SK-N-SH treated with all-trans-retinoic acid at 6 μM for 48 hours (cell line): Measurements from ENCODE around the gene PARM1.

Experiments
- ATAC-seq: fragments of 200-7000 bp; cut with Tn5 transposase; 3 replicates; pipeline ENCODE4 v1.9.1; 2020; ENCODE audit warnings: mild to moderate bottlenecking, moderate library complexity
- ARNTL ChIP-seq: fragments of 450-650 bp; formaldehyde crosslinking; IDR thresholded peaks from 2 replicates; pipeline ENCODE4 v1.5.0; 2020; ENCODE audit warnings: low read depth, mild to moderate bottlenecking, moderate library complexity, borderline replicate concordance
- ESRRG ChIP-seq: fragments of 250-450 bp; sonication (Bioruptor Pico); IDR thresholded peaks from 2 replicates; pipeline ENCODE4 v1.6.1; 2021; ENCODE audit warnings: mild to moderate bottlenecking
- GLIS3 ChIP-seq: fragments of 250-450 bp; sonication (Bioruptor Pico); IDR thresholded peaks from 2 replicates; pipeline ENCODE4 v1.5.0; 2020; ENCODE audit warnings: mild to moderate bottlenecking, moderate library complexity
- ISL1 ChIP-seq: fragments of 250-450 bp; sonication (Bioruptor Pico); IDR thresholded peaks from 2 replicates; pipeline ENCODE4 v2.1.2; 2022; ENCODE audit warnings: mild to moderate bottlenecking, moderate library complexity
- OSR1 ChIP-seq: fragments of 250-450 bp; sonication (Bioruptor Pico); IDR thresholded peaks from 2 replicates; pipeline ENCODE4 v1.8.0; 2022; ENCODE audit warnings: moderate library complexity, mild to moderate bottlenecking, inconsistent platforms
- RARB ChIP-seq: fragments of 250-450 bp; sonication (Bioruptor Pico); IDR thresholded peaks from 2 replicates; pipeline ENCODE4 v1.8.0; 2021; ENCODE audit warnings: mild to moderate bottlenecking, moderate library complexity
- SNAI2 ChIP-seq: fragments of 250-450 bp; sonication (Bioruptor Pico); IDR thresholded peaks from 2 replicates; pipeline ENCODE4 v1.5.0; 2020; ENCODE audit warnings: mild to moderate bottlenecking, moderate library complexity
- TCF4 ChIP-seq: fragments of 250-450 bp; sonication (Bioruptor Pico); IDR thresholded peaks from 2 replicates; pipeline ENCODE4 v1.8.0; 2021; ENCODE audit warnings: mild to moderate bottlenecking, moderate library complexity, borderline replicate concordance
- TOX ChIP-seq: fragments of 250-450 bp; sonication (Bioruptor Pico); IDR thresholded peaks from 2 replicates; pipeline ENCODE4 v1.8.0; 2021; ENCODE audit warnings: mild to moderate bottlenecking, moderate library complexity, borderline replicate concordance
- ZC3H10 ChIP-seq: fragments of 250-450 bp; sonication (Bioruptor Pico); IDR thresholded peaks from 2 replicates; pipeline ENCODE4 v1.5.1; 2021; ENCODE audit warnings: mild to moderate bottlenecking, moderate library complexity
- ZFP30 ChIP-seq: fragments of 450-650 bp; formaldehyde crosslinking; IDR thresholded peaks from 2 replicates; pipeline ENCODE4 v1.5.0; 2022; ENCODE audit warnings: mild to moderate bottlenecking, moderate library complexity
- ZNF70 ChIP-seq: fragments of 450-650 bp; formaldehyde crosslinking; IDR thresholded peaks from 2 replicates; pipeline ENCODE4 v1.5.0; 2020; ENCODE audit warnings: mild to moderate bottlenecking, moderate library complexity
- ZNF8 ChIP-seq: fragments of 450-650 bp; formaldehyde crosslinking; IDR thresholded peaks from 2 replicates; pipeline ENCODE4 v1.5.0; 2020; ENCODE audit warnings: mild to moderate bottlenecking, moderate library complexity
- TF ChIP-seq, protein P1 (sequence below): fragments of 250-450 bp; sonication (Bioruptor Pico); IDR thresholded peaks from 2 replicates; pipeline ENCODE4 v1.5.1; 2021; ENCODE audit warnings: mild to moderate bottlenecking, moderate library complexity
- TF ChIP-seq, protein P2 (sequence below): fragments of 250-450 bp; sonication (Bioruptor Pico); IDR thresholded peaks from 2 replicates; pipeline ENCODE4 v1.5.0; 2020; ENCODE audit warnings: mild to moderate bottlenecking, moderate library complexity
- TF ChIP-seq, protein P3 (sequence below): fragments of 250-450 bp; sonication (Bioruptor Pico); IDR thresholded peaks from 2 replicates; pipeline ENCODE4 v1.8.0; 2020; ENCODE audit warnings: mild to moderate bottlenecking, moderate library complexity, borderline replicate concordance
- TF ChIP-seq, protein P4 (sequence below): fragments of 250-450 bp; sonication (Bioruptor Pico); IDR thresholded peaks from 2 replicates; pipeline ENCODE4 v1.8.0; 2021; ENCODE audit warnings: low read depth, mild to moderate bottlenecking, moderate library complexity, borderline replicate concordance
- TF ChIP-seq, protein P5 (sequence below): fragments of 250-450 bp; sonication (Bioruptor Pico); IDR thresholded peaks from 2 replicates; pipeline ENCODE4 v1.5.1; 2020; ENCODE audit warnings: low read depth, mild to moderate bottlenecking, moderate library complexity

Gene PARM1

DNA sequence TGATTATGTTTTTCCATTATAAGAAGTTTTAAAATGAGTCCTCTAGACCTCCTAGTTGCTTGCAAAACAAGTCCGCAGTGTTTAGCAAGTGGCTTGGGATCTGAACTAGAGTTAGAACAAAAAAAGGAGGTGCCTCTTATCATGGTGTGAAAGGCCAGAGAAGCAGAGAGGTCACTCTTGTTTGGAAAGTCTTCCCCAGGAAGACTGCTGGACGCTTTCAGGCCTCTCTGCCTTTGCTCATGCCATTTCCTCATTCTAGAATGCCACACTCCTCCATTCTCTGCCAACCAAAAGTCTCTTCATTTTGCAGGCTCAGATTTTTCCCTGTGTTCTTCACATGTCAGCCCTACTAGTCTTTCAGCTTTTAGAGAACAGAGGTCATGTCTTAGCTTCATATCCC lies 14.9 kb downstream of the PARM1 start (continued):
- TF ChIP-seq, protein P1, sequence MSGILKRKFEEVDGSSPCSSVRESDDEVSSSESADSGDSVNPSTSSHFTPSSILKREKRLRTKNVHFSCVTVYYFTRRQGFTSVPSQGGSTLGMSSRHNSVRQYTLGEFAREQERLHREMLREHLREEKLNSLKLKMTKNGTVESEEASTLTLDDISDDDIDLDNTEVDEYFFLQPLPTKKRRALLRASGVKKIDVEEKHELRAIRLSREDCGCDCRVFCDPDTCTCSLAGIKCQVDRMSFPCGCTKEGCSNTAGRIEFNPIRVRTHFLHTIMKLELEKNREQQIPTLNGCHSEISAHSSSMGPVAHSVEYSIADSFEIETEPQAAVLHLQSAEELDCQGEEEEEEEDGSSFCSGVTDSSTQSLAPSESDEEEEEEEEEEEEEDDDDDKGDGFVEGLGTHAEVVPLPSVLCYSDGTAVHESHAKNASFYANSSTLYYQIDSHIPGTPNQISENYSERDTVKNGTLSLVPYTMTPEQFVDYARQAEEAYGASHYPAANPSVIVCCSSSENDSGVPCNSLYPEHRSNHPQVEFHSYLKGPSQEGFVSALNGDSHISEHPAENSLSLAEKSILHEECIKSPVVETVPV (CRISPR knock-in tag) = no peak
- no peak for TF ChIP-seq ZFP30
- TF ChIP-seq ZNF70 (CRISPR knock-in tag) = no peak
- TF ChIP-seq ISL1 (CRISPR knock-in tag) = no peak
- no peak for TF ChIP-seq OSR1
- TF ChIP-seq TOX (CRISPR knock-in tag) = no peak
- TF ChIP-seq, protein P2, sequence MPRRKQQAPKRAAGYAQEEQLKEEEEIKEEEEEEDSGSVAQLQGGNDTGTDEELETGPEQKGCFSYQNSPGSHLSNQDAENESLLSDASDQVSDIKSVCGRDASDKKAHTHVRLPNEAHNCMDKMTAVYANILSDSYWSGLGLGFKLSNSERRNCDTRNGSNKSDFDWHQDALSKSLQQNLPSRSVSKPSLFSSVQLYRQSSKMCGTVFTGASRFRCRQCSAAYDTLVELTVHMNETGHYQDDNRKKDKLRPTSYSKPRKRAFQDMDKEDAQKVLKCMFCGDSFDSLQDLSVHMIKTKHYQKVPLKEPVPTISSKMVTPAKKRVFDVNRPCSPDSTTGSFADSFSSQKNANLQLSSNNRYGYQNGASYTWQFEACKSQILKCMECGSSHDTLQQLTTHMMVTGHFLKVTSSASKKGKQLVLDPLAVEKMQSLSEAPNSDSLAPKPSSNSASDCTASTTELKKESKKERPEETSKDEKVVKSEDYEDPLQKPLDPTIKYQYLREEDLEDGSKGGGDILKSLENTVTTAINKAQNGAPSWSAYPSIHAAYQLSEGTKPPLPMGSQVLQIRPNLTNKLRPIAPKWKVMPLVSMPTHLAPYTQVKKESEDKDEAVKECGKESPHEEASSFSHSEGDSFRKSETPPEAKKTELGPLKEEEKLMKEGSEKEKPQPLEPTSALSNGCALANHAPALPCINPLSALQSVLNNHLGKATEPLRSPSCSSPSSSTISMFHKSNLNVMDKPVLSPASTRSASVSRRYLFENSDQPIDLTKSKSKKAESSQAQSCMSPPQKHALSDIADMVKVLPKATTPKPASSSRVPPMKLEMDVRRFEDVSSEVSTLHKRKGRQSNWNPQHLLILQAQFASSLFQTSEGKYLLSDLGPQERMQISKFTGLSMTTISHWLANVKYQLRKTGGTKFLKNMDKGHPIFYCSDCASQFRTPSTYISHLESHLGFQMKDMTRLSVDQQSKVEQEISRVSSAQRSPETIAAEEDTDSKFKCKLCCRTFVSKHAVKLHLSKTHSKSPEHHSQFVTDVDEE (CRISPR knock-in tag) = no peak
- TF ChIP-seq ARNTL (CRISPR knock-in tag) = no peak
- TF ChIP-seq ESRRG = no peak

DNA sequence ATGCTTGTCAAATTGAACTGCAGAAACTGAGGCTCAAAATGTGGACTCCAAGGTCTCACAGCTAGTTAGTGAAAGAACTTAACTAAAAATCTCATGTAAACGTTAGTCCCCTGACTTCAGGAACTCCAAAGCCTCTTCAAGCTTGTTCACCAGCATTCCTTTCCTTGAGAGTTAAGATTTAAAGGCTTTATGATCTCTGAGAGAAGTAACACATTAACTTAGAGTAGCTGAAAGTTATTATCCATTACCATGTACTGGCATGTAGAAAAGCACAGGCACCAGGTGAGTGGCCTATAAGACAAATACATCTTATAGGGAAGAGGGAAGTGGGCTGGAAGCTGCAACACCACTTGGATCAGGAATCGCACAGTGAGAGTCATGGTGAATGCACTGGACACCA lies 15.3 kb downstream of the PARM1 start:
- no peak for ATAC-seq
- TF ChIP-seq ZC3H10 (CRISPR knock-in tag) (no peak), ARNTL (CRISPR knock-in tag) (no peak), RARB (CRISPR knock-in tag) (no peak), ISL1 (CRISPR knock-in tag) (no peak), TCF4 (CRISPR knock-in tag) (no peak), GLIS3 (CRISPR knock-in tag) (no peak), SNAI2 (CRISPR knock-in tag) (no peak), ZNF8 (CRISPR knock-in tag) (no peak), TOX (CRISPR knock-in tag) (no peak)
- TF ChIP-seq, protein P3, sequence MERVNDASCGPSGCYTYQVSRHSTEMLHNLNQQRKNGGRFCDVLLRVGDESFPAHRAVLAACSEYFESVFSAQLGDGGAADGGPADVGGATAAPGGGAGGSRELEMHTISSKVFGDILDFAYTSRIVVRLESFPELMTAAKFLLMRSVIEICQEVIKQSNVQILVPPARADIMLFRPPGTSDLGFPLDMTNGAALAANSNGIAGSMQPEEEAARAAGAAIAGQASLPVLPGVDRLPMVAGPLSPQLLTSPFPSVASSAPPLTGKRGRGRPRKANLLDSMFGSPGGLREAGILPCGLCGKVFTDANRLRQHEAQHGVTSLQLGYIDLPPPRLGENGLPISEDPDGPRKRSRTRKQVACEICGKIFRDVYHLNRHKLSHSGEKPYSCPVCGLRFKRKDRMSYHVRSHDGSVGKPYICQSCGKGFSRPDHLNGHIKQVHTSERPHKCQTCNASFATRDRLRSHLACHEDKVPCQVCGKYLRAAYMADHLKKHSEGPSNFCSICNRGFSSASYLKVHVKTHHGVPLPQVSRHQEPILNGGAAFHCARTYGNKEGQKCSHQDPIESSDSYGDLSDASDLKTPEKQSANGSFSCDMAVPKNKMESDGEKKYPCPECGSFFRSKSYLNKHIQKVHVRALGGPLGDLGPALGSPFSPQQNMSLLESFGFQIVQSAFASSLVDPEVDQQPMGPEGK (CRISPR knock-in tag) = no peak
- TF ChIP-seq, protein P4, sequence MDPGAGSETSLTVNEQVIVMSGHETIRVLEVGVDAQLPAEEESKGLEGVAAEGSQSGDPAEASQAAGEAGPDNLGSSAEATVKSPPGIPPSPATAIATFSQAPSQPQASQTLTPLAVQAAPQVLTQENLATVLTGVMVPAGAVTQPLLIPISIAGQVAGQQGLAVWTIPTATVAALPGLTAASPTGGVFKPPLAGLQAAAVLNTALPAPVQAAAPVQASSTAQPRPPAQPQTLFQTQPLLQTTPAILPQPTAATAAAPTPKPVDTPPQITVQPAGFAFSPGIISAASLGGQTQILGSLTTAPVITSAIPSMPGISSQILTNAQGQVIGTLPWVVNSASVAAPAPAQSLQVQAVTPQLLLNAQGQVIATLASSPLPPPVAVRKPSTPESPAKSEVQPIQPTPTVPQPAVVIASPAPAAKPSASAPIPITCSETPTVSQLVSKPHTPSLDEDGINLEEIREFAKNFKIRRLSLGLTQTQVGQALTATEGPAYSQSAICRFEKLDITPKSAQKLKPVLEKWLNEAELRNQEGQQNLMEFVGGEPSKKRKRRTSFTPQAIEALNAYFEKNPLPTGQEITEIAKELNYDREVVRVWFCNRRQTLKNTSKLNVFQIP (CRISPR knock-in tag) = no peak
- TF ChIP-seq, protein P5, sequence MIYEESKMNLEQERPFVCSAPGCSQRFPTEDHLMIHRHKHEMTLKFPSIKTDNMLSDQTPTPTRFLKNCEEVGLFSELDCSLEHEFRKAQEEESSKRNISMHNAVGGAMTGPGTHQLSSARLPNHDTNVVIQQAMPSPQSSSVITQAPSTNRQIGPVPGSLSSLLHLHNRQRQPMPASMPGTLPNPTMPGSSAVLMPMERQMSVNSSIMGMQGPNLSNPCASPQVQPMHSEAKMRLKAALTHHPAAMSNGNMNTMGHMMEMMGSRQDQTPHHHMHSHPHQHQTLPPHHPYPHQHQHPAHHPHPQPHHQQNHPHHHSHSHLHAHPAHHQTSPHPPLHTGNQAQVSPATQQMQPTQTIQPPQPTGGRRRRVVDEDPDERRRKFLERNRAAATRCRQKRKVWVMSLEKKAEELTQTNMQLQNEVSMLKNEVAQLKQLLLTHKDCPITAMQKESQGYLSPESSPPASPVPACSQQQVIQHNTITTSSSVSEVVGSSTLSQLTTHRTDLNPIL (CRISPR knock-in tag) = no peak
- TF ChIP-seq, protein P1 (CRISPR knock-in tag) = no peak
- TF ChIP-seq, protein P2 (CRISPR knock-in tag) = no peak
